Stimulated activated CD8-positive, alpha-beta memory T cell treated with anti-CD3 and anti-CD28 coated beads, Interleukin-4, amount 100 ng/mL, for 1 hour (primary cell): ENCODE measurements around the gene FAM78A.

Source experiments
- DNase-seq, 2 donors: peaks; one replicate each; pipeline ENCODE4 v3.0.0-alpha.2; 2020; ENCODE audit warnings: low read depth in 2 of 2, low spot score in 1 of 2

FAM78A gene

GRCh38 chr9:131302244-131303075 is 26.1 kb upstream of the FAM78A start:
- DNase-seq: no peak

GRCh38 chr9:131300444-131300843 is 24.1 kb upstream of the FAM78A start:
- DNase-seq: no peak

- no peak for DNase-seq
Observed at GRCh38 chr9:131299961-131300347, 23.6 kb upstream of the FAM78A start.

- no peak for DNase-seq
Observed at GRCh38 chr9:131299346-131299960, 23.1 kb upstream of the FAM78A start.

- DNase-seq: no peak
Observed at GRCh38 chr9:131298816-131299215, 22.5 kb upstream of the FAM78A start.

GRCh38 chr9:131298341-131298740 is 22.0 kb upstream of the FAM78A start:
- no peak for DNase-seq

- DNase-seq: no peak
Observed at GRCh38 chr9:131297903-131298302, 21.6 kb upstream of the FAM78A start.

GRCh38 chr9:131296906-131297500 is 20.7 kb upstream of the FAM78A start:
- DNase-seq: no peak

- DNase-seq: no peak
Observed at GRCh38 chr9:131296460-131296859, 20.1 kb upstream of the FAM78A start.

GRCh38 chr9:131292937-131293336 is 16.6 kb upstream of the FAM78A start:
- DNase-seq: no peak

GRCh38 chr9:131291795-131292315 is 15.5 kb upstream of the FAM78A start:
- no peak for DNase-seq

- DNase-seq: no peak
Observed at GRCh38 chr9:131290767-131291370, 14.6 kb upstream of the FAM78A start.

- DNase-seq: no peak
Observed at GRCh38 chr9:131290036-131290766, 13.9 kb upstream of the FAM78A start.

- DNase-seq: no peak
Observed at GRCh38 chr9:131289301-131290035, 13.2 kb upstream of the FAM78A start, which contains the start of gene PLPP7. Gene PLPP7, plus strand, starts transcription at chr9:131289723. Its CDS starts 275 bp downstream, at chr9:131289998.

GRCh38 chr9:131288217-131288616 is 11.9 kb upstream of the FAM78A start:
- DNase-seq: no peak

GRCh38 chr9:131287359-131287758 is 11.0 kb upstream of the FAM78A start:
- DNase-seq: no peak

GRCh38 chr9:131284856-131285255 is 8.5 kb upstream of the FAM78A start:
- no peak for DNase-seq

GRCh38 chr9:131282688-131283422 is 6.5 kb upstream of the FAM78A start:
- DNase-seq: no peak

GRCh38 chr9:131282175-131282574 is 5.9 kb upstream of the FAM78A start:
- DNase-seq: no peak
